ENCODE data around the gene CLK2. TPM values are rescaled to one million over a fixed set of nuclear protein-coding genes. Genes with fewer than 3 reads are reported as not detected.
A peak's percentile ranks its signal among the peaks of the same experiment; 100 is the strongest.

The CLK2 gene
- total RNA-seq, 1 experiment from 2014 or later: 43.9 TPM

- Histone ChIP-seq H4K20me1 (ENCODE audit: insufficient read depth) (no peaks in the 10 kb centered on the region), H3K27me3 (ENCODE audit: insufficient read depth, low read depth) (no peaks in the 10 kb centered on the region), H3K9me3 (ENCODE audit: insufficient read depth, low read depth) (no peaks in the 10 kb centered on the region), H3K36me3 (ENCODE audit: low read depth) (no peaks in the 10 kb centered on the region), H3K4me3 (peak overlapping the region; percentile 75), H3K9me2 (ENCODE audit: insufficient read depth) (no peaks in the 10 kb centered on the region), H3K4me2 (peak overlapping the region; percentile 82), H3K79me2 (ENCODE audit: low read depth) (0 out of 2 replicates have a peak, but pooled peaks cover 6% of the 10 kb centered on the region), H3F3A (ENCODE audit: insufficient read depth, low read depth) (peaks cover 46% of the 10 kb centered on the region), H3K27ac (peak overlapping the region; percentile 72), H2AFZ (peak overlapping the region; percentile 94), H3K4me1 (replicated peaks; ENCODE audit: insufficient read depth) (peaks cover 26% of the 10 kb centered on the region)
- TSS peak; percentile 94 for BruUV-seq (replicated peaks)
- TF ChIP-seq EZH2 (IDR thresholded peaks at IDR 0.05; ENCODE audit: low read depth): no peak
- CTCF ChIA-PET: interaction anchor here (0.6 kb wide), 1 partner anchor 356 kb away, joined by 5 read pairs; no protein-coding TSS in a partner anchor
- peak in 1 of 2 experiments; percentile 41 for DNase-seq
- intact Hi-C loops (cut with micrococcal nuclease; ENCODE audit: unreplicated experiment): no loop called here
- POLR2A ChIA-PET (ENCODE audit: unreplicated experiment): no interaction called here
Observed at GRCh38 chr1:155245163-155245524, 28.2 kb downstream of the CLK2 start.

GRCh38 chr1:155244368-155245162, 28.7 kb downstream of the CLK2 start:
- H3K27ac ChIP-seq: peak overlapping the region; percentile 72
- no peaks in the 10 kb centered on the region for H4K20me1 ChIP-seq (ENCODE audit: insufficient read depth)
- 0 out of 2 replicates have a peak, but pooled peaks cover 6% of the 10 kb centered on the region for H3K79me2 ChIP-seq (ENCODE audit: low read depth)
- no TSS peak for BruUV-seq (replicated peaks)
- peaks cover 43% of the 10 kb centered on the region for H3F3A ChIP-seq (ENCODE audit: insufficient read depth, low read depth)
- H3K4me3 ChIP-seq: peak overlapping the region; percentile 75
- H3K9me3 ChIP-seq (ENCODE audit: insufficient read depth, low read depth): no peaks in the 10 kb centered on the region
- H3K9me2 ChIP-seq (ENCODE audit: insufficient read depth): no peaks in the 10 kb centered on the region
- POLR2A ChIA-PET (ENCODE audit: unreplicated experiment): interaction anchor here (0.7 to 1.0 kb wide), 2 partner anchors 50 to 64 kb away, joined by 3 to 12 read pairs; partner anchors contain the start of gene FDPS
- peak overlapping the region; percentile 94 for H2AFZ ChIP-seq
- DNase-seq: peak; percentile 94 to 96
- H3K36me3 ChIP-seq (ENCODE audit: low read depth): no peaks in the 10 kb centered on the region
- CTCF ChIA-PET: interaction anchor here (1.5 kb wide), 1 partner anchor 72 kb away, joined by 3 read pairs; the partner anchor contains the start of gene KRTCAP2
- intact Hi-C loops (cut with micrococcal nuclease; ENCODE audit: unreplicated experiment): loop anchor here (1.0 kb wide), 3 partner anchors 37 to 404 kb away; partner anchors contain the start of gene THBS3
- H3K4me2 ChIP-seq: peak overlapping the region; percentile 82
- H3K27me3 ChIP-seq (ENCODE audit: insufficient read depth, low read depth): no peaks in the 10 kb centered on the region
- H3K4me1 ChIP-seq (replicated peaks; ENCODE audit: insufficient read depth): peaks cover 26% of the 10 kb centered on the region
- TF ChIP-seq CTCF (conservative IDR thresholded peaks at IDR 0.05): peak; percentile 91
- no peak for TF ChIP-seq EZH2 (IDR thresholded peaks at IDR 0.05; ENCODE audit: low read depth)

- Histone ChIP-seq H2AFZ (no peak overlapping the region), H4K20me1 (ENCODE audit: insufficient read depth) (no peaks in the 10 kb centered on the region), H3K4me3 (peak overlapping the region; percentile 75; the same call in 1 of the 2 replicates), H3K79me2 (ENCODE audit: low read depth) (0 out of 2 replicates have a peak, but pooled peaks cover 6% of the 10 kb centered on the region), H3K9me2 (ENCODE audit: insufficient read depth) (no peaks in the 10 kb centered on the region), H3K36me3 (ENCODE audit: low read depth) (no peaks in the 10 kb centered on the region), H3F3A (ENCODE audit: insufficient read depth, low read depth) (peaks cover 38% of the 10 kb centered on the region), H3K4me1 (replicated peaks; ENCODE audit: insufficient read depth) (peaks cover 26% of the 10 kb centered on the region), H3K27ac (no peak overlapping the region), H3K4me2 (peak overlapping the region; percentile 82), H3K9me3 (ENCODE audit: insufficient read depth, low read depth) (no peaks in the 10 kb centered on the region), H3K27me3 (ENCODE audit: insufficient read depth, low read depth) (no peaks in the 10 kb centered on the region)
- TF ChIP-seq CTCF (conservative IDR thresholded peaks at IDR 0.05): no peak
- TF ChIP-seq EZH2 (IDR thresholded peaks at IDR 0.05; ENCODE audit: low read depth): no peak
- intact Hi-C loops (cut with micrococcal nuclease; ENCODE audit: unreplicated experiment): no loop called here
- no TSS peak for BruUV-seq (replicated peaks)
- ChIA-PET CTCF (interaction anchor here (0.5 to 1.5 kb wide), 2 partner anchors 70 to 74 kb away, joined by 3 read pairs; partner anchors contain the start of gene KRTCAP2), POLR2A (ENCODE audit: unreplicated experiment) (no interaction called here)
- peak in 1 of 2 experiments; percentile 50 for DNase-seq
Observed at GRCh38 chr1:155242805-155243358, 30.4 kb downstream of the CLK2 start.
